HCT116 (cell line): ENCODE measurements around the gene PLCD3.

Experiments used
- EZH2 ChIP-seq: fragments of 200-600 bp; sonication (generic); IDR thresholded peaks from 2 replicates; pipeline ENCODE4 v1.6.1; 2017; ENCODE audit warnings: antibody characterized with exemption, mixed run types
- TF ChIP-seq, protein P1 (sequence below), 3 experiments: fragments of 200-600 bp in 1 of 3; sonication (generic) in 1 of 3; IDR thresholded peaks in 2 of 3; conservative IDR thresholded peaks in 1 of 3; 2 replicates each; pipeline ENCODE4 v1.5.1; 2012 to 2017; ENCODE audit warnings: low read depth in 2 of 3, low read length in 2 of 3, antibody characterized with exemption in 1 of 3, borderline replicate concordance in 1 of 3, control low read depth in 1 of 3, mild to moderate bottlenecking in 1 of 3, mixed read lengths in 1 of 3, mixed run types in 1 of 3, moderate library complexity in 1 of 3; ENCODE audit not compliant: insufficient read depth in 1 of 3
- TF ChIP-seq, protein P2 (sequence below): IDR thresholded peaks from 2 replicates; pipeline ENCODE4 v1.6.1; 2012

DNA sequence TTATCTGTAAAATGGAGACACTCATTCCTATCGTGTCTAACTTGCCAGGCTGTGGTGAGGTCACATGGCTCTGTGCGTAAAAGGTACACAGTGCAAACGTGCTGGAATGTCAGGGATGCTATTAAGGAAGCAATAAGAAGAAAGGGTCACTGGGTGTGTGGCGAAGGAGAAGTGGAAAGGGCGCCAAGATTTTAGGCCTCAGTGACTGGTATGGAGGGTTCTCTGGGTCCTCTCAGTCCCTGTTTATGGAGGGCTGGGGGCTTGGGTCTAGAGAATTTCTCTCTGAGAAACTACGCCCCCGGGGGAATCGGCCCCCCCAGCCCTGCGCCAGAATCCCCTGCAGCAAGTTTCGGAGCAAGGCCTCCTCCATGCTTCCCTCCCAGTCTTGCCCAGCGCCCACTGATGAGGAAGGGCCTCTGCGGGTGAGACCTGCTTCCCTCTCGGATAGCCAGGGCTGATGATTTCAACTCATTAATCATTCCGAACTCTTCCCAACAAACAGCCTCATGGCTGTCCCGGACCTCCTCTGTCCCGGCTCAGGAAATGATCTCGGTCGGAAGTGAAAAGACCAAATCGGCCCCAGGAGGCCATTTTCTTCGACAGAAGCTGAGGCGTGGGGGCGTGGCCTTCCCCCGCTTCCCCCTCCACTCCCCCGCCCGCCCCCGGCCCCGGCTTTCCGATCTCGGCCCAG is 14.7 kb upstream of the PLCD3 start:
- TF ChIP-seq, protein P1, sequence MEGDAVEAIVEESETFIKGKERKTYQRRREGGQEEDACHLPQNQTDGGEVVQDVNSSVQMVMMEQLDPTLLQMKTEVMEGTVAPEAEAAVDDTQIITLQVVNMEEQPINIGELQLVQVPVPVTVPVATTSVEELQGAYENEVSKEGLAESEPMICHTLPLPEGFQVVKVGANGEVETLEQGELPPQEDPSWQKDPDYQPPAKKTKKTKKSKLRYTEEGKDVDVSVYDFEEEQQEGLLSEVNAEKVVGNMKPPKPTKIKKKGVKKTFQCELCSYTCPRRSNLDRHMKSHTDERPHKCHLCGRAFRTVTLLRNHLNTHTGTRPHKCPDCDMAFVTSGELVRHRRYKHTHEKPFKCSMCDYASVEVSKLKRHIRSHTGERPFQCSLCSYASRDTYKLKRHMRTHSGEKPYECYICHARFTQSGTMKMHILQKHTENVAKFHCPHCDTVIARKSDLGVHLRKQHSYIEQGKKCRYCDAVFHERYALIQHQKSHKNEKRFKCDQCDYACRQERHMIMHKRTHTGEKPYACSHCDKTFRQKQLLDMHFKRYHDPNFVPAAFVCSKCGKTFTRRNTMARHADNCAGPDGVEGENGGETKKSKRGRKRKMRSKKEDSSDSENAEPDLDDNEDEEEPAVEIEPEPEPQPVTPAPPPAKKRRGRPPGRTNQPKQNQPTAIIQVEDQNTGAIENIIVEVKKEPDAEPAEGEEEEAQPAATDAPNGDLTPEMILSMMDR (IDR thresholded peaks at IDR 0.05 in 2 of 3, conservative IDR thresholded peaks at IDR 0.05 in 1 of 3; ENCODE audit: borderline replicate concordance in 1 of 3, insufficient read depth in 1 of 3, low read depth in 2 of 3, low read length in 2 of 3): no peak
- TF ChIP-seq EZH2: no peak
- TF ChIP-seq, protein P2, sequence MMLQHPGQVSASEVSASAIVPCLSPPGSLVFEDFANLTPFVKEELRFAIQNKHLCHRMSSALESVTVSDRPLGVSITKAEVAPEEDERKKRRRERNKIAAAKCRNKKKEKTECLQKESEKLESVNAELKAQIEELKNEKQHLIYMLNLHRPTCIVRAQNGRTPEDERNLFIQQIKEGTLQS: no peak
